ENCODE results near the gene PATE1.
"Not testable (repeated sequence)": the region's sequence is repeated elsewhere in the genome, so short reads cannot be mapped to it uniquely, and the experiment has no call there.

Gene PATE1

GRCh38 chr11:125745979-125746378 lies at the start of gene PATE1:
TSS of gene PATE1 (plus strand) at chr11:125746279. CDS start at chr11:125746305, 26 bp downstream.
- no peak for DNase-seq

- no peak for DNase-seq
These were observed 45.0 kb upstream of the PATE1 start for GRCh38 chr11:125701018-125701610.

GRCh38 chr11:125701858-125702621 lies 44.0 kb upstream of the PATE1 start:
- DNase-seq: no peak

GRCh38 chr11:125704686-125705085 lies 41.4 kb upstream of the PATE1 start:
- DNase-seq: not testable (repeated sequence)

- DNase-seq: no peak
These were observed 25.3 kb upstream of the PATE1 start for GRCh38 chr11:125720781-125721180.

GRCh38 chr11:125724125-125724524 lies 22.0 kb upstream of the PATE1 start:
- no peak for DNase-seq

- DNase-seq: no peak
These were observed 17.1 kb upstream of the PATE1 start for GRCh38 chr11:125728969-125729368.

- DNase-seq: no peak
These were observed 5.5 kb upstream of the PATE1 start for GRCh38 chr11:125740617-125741016.

- DNase-seq: no peak
These were observed 2.4 kb upstream of the PATE1 start for GRCh38 chr11:125743681-125744080.

- no peak for DNase-seq
These were observed 4.5 kb downstream of the PATE1 start for GRCh38 chr11:125750629-125751028.

GRCh38 chr11:125756050-125756449 lies 10.0 kb downstream of the PATE1 start:
- no peak for DNase-seq

- DNase-seq: no peak
These were observed 16.4 kb downstream of the PATE1 start for GRCh38 chr11:125762445-125762844.

GRCh38 chr11:125763483-125763882 lies 17.4 kb downstream of the PATE1 start:
- DNase-seq: no peak

GRCh38 chr11:125766251-125766650 lies 20.2 kb downstream of the PATE1 start:
- no peak for DNase-seq

GRCh38 chr11:125768336-125769046 lies 22.4 kb downstream of the PATE1 start:
- no peak for DNase-seq

- no peak for DNase-seq
These were observed 24.5 kb downstream of the PATE1 start for GRCh38 chr11:125770583-125770982.

- no peak for DNase-seq
These were observed 26.9 kb downstream of the PATE1 start for GRCh38 chr11:125772834-125773505.

- no peak for DNase-seq
These were observed 27.4 kb downstream of the PATE1 start for GRCh38 chr11:125773516-125773915.

- DNase-seq: no peak
These were observed 31.2 kb downstream of the PATE1 start for GRCh38 chr11:125777309-125777708.

GRCh38 chr11:125778728-125779127 lies 32.6 kb downstream of the PATE1 start, which contains the start of gene PATE2:
TSS of gene PATE2 (minus strand) at chr11:125778828. CDS start at chr11:125778773, 55 bp downstream.
- no peak for DNase-seq

GRCh38 chr11:125784678-125785077 lies 38.6 kb downstream of the PATE1 start:
- no peak for DNase-seq

GRCh38 chr11:125787827-125788226 lies 41.7 kb downstream of the PATE1 start, which contains the start of gene PATE3:
TSS of gene PATE3 (plus strand) at chr11:125788127. CDS start at chr11:125788152, 25 bp downstream.
- no peak for DNase-seq

GRCh38 chr11:125790825-125791224 lies 44.7 kb downstream of the PATE1 start:
- DNase-seq: no peak
